Measurements from ENCODE around the gene SHBG.

SHBG gene

DNA sequence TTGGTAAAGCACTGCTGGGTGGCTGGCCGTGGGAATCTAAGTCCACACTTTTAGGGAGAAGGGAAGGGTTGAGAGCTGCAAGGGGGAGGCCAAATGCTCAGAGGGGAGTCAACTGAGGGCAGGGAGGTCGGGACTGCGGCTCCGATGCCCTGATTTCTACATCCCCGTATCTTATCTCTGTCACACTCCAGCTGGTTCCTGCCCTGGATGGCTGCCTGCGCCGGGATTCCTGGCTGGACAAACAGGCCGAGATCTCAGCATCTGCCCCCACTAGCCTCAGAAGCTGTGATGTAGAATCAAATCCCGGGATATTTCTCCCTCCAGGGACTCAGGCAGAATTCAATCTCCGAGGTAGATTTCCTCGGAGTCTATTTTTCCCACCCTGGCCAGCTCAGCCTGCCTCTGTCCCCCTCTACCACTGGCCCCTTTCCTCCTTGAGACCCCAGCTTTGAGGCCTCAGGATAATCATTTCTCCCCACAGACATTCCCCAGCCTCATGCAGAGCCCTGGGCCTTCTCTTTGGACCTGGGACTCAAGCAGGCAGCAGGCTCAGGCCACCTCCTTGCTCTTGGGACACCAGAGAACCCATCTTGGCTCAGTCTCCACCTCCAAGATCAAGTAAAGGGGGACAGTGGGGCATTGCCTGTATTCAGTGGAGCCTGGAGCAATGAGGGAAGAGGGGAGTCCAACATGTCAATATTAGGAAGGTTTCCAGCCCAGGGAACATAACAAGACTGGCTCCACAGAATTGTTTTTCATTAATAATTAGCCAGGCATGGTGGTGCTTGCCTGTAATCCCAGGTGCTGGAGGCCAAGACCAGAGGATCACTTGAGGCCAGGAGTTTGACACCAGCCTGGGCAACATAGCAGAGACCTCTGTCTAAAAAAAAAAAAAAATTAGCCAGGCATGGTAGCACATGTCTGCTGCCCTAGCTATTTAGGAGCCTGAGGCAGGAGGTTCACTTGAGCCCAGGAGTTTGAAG, 1.8 kb downstream of the SHBG start:
- no peak for DNase-seq (ENCODE audit: low read depth in 1 of 2, low spot score in 1 of 2)
- no peak overlapping the region for H3K27ac ChIP-seq (replicated peaks)
- TF ChIP-seq POLR2AphosphoS5 (IDR thresholded peaks at IDR 0.05; ENCODE audit: low read depth) (no peak), GABPA (IDR thresholded peaks at IDR 0.05; ENCODE audit: low read depth) (no peak), REST (IDR thresholded peaks at IDR 0.05; ENCODE audit: insufficient replicate concordance, low read depth) (no peak), SPI1 (IDR thresholded peaks at IDR 0.05; ENCODE audit: borderline replicate concordance, low read depth) (no peak)
- TF ChIP-seq, protein P1, sequence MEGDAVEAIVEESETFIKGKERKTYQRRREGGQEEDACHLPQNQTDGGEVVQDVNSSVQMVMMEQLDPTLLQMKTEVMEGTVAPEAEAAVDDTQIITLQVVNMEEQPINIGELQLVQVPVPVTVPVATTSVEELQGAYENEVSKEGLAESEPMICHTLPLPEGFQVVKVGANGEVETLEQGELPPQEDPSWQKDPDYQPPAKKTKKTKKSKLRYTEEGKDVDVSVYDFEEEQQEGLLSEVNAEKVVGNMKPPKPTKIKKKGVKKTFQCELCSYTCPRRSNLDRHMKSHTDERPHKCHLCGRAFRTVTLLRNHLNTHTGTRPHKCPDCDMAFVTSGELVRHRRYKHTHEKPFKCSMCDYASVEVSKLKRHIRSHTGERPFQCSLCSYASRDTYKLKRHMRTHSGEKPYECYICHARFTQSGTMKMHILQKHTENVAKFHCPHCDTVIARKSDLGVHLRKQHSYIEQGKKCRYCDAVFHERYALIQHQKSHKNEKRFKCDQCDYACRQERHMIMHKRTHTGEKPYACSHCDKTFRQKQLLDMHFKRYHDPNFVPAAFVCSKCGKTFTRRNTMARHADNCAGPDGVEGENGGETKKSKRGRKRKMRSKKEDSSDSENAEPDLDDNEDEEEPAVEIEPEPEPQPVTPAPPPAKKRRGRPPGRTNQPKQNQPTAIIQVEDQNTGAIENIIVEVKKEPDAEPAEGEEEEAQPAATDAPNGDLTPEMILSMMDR (IDR thresholded peaks at IDR 0.05; ENCODE audit: insufficient read depth, low read length): no peak
- H3K4me3 ChIP-seq (replicated peaks; ENCODE audit: insufficient read depth, low read length): no peak overlapping the region
- H3K27me3 ChIP-seq (ENCODE audit: insufficient read depth, poor library complexity, severe bottlenecking): no peaks in the 10 kb centered on the region

DNA sequence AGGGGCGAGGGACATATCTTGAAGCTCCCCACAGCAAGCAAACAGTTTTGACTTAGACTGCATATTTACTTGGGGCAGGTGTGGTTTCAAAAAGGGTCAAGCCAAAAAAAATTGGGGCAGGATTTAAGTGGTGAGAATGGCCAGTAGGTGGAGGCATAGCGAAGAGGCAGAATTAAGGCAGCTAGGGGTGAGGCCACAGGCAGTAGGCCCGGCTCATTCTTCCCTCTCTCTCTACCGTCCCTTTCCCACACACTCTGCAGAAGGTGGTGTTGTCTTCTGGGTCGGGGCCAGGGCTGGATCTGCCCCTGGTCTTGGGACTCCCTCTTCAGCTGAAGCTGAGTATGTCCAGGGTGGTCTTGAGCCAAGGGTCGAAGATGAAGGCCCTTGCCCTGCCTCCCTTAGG, 2.6 kb downstream of the SHBG start:
- Histone ChIP-seq H3K27me3 (ENCODE audit: insufficient read depth, poor library complexity, severe bottlenecking) (no peaks in the 10 kb centered on the region), H3K4me3 (replicated peaks; ENCODE audit: insufficient read depth, low read length) (no peak overlapping the region), H3K27ac (replicated peaks) (no peak overlapping the region)
- DNase-seq (ENCODE audit: low read depth in 1 of 2, low spot score in 1 of 2): no peak
- no peak for TF ChIP-seq SPI1 (IDR thresholded peaks at IDR 0.05; ENCODE audit: borderline replicate concordance, low read depth)

- Histone ChIP-seq H3K27me3 (ENCODE audit: insufficient read depth, poor library complexity, severe bottlenecking) (no peaks in the 10 kb centered on the region), H3K4me3 (replicated peaks; ENCODE audit: insufficient read depth, low read length) (no peak overlapping the region), H3K27ac (replicated peaks) (no peak overlapping the region)
- no peak for DNase-seq (ENCODE audit: low read depth in 1 of 2, low spot score in 1 of 2)
- TF ChIP-seq REST (IDR thresholded peaks at IDR 0.05; ENCODE audit: insufficient replicate concordance, low read depth): no peak
- no peak for TF ChIP-seq POLR2AphosphoS5 (IDR thresholded peaks at IDR 0.05; ENCODE audit: low read depth)
- no peak for TF ChIP-seq GABPA (IDR thresholded peaks at IDR 0.05; ENCODE audit: low read depth)
- no peak for TF ChIP-seq SPI1 (IDR thresholded peaks at IDR 0.05; ENCODE audit: borderline replicate concordance, low read depth)
- TF ChIP-seq, protein P1 (IDR thresholded peaks at IDR 0.05; ENCODE audit: insufficient read depth, low read length): no peak
Measured at GRCh38 chr17:7633093-7633492, 3.2 kb downstream of the SHBG start.

GRCh38 chr17:7634384-7634783, 4.4 kb downstream of the SHBG start:
- TF ChIP-seq SPI1 (IDR thresholded peaks at IDR 0.05; ENCODE audit: borderline replicate concordance, low read depth) (no peak), GABPA (IDR thresholded peaks at IDR 0.05; ENCODE audit: low read depth) (no peak), REST (IDR thresholded peaks at IDR 0.05; ENCODE audit: insufficient replicate concordance, low read depth) (no peak), POLR2AphosphoS5 (IDR thresholded peaks at IDR 0.05; ENCODE audit: low read depth) (no peak)
- TF ChIP-seq, protein P1 (IDR thresholded peaks at IDR 0.05; ENCODE audit: insufficient read depth, low read length): no peak
- no peak overlapping the region for H3K4me3 ChIP-seq (replicated peaks; ENCODE audit: insufficient read depth, low read length)
- H3K27me3 ChIP-seq (ENCODE audit: insufficient read depth, poor library complexity, severe bottlenecking): no peaks in the 10 kb centered on the region
- DNase-seq (ENCODE audit: low read depth in 1 of 2, low spot score in 1 of 2): no peak
- H3K27ac ChIP-seq (replicated peaks): no peak overlapping the region
